ENCODE measurements around the gene TTC27. TPM values are rescaled to one million over a fixed set of nuclear protein-coding genes. Genes with fewer than 3 reads are reported as not detected.

Gene TTC27
- total RNA-seq, 6 donors from 2014 or later: 9.4 to 24.0 (median 12.3) TPM

GRCh38 chr2:32732120-32732519 lies 104.3 kb downstream of the TTC27 start:
- DNase-seq: no peak
- TF ChIP-seq CTCF (IDR thresholded peaks at IDR 0.05) (no peak), POLR2AphosphoS5 (IDR thresholded peaks at IDR 0.05) (no peak), EP300 (IDR thresholded peaks at IDR 0.05) (no peak), POLR2A (IDR thresholded peaks at IDR 0.05) (no peak)
- no peaks in the 10 kb centered on the region for H3K4me1 ChIP-seq
- WGBS, 2 donors: 54 to 58% methylated on average over 1 of the region's 1 CpG
- peaks cover 0 to 8% (median 2%) of the 10 kb centered on the region in 4 donors for H3K36me3 ChIP-seq
- H3K27me3 ChIP-seq: no peaks in the 10 kb centered on the region
- no peak overlapping the region for H3K27ac ChIP-seq
- H3K4me3 ChIP-seq: no peak overlapping the region
- ATAC-seq (ENCODE audit: low FRiP score in 2 of 2): peak in 1 of 2 donors; percentile 53
- H3K9me3 ChIP-seq: no peaks in the 10 kb centered on the region

GRCh38 chr2:32732912-32733472 lies 105.1 kb downstream of the TTC27 start:
- Histone ChIP-seq H3K4me1 (no peaks in the 10 kb centered on the region), H3K4me3 (no peak overlapping the region), H3K36me3 (peaks cover 0 to 15% (median 2%) of the 10 kb centered on the region in 4 donors), H3K9me3 (no peaks in the 10 kb centered on the region), H3K27ac (no peak overlapping the region), H3K27me3 (no peaks in the 10 kb centered on the region)
- DNase-seq (no peak), ATAC-seq (ENCODE audit: low FRiP score in 2 of 2) (no peak)
- WGBS, 2 donors: 89 to 100% methylated on average over 2 of the region's 2 CpGs
- no peak for TF ChIP-seq CTCF (IDR thresholded peaks at IDR 0.05)
- TF ChIP-seq POLR2AphosphoS5 (IDR thresholded peaks at IDR 0.05): no peak
- no peak for TF ChIP-seq POLR2A (IDR thresholded peaks at IDR 0.05)
- TF ChIP-seq EP300 (IDR thresholded peaks at IDR 0.05): no peak

- no peaks in the 10 kb centered on the region for H3K27me3 ChIP-seq
- H3K36me3 ChIP-seq: peaks cover 0 to 18% (median 2%) of the 10 kb centered on the region in 4 donors
- DNase-seq (no peak), ATAC-seq (ENCODE audit: low FRiP score in 2 of 2) (no peak)
- no peak overlapping the region for H3K27ac ChIP-seq
- no peaks in the 10 kb centered on the region for H3K4me1 ChIP-seq
- no peak overlapping the region for H3K4me3 ChIP-seq
- 36 to 46% methylated on average over 1 of the region's 1 CpG for WGBS, 2 donors
- H3K9me3 ChIP-seq: no peaks in the 10 kb centered on the region
- TF ChIP-seq CTCF (IDR thresholded peaks at IDR 0.05) (no peak), EP300 (IDR thresholded peaks at IDR 0.05) (no peak)
Measured at GRCh38 chr2:32735348-32735747, 107.5 kb downstream of the TTC27 start.

- DNase-seq (no peak), ATAC-seq (ENCODE audit: low FRiP score in 2 of 2) (no peak)
- 68 to 77% methylated on average over 2 of the region's 2 CpGs for WGBS, 2 donors
- Histone ChIP-seq H3K4me3 (no peak overlapping the region), H3K9me3 (no peaks in the 10 kb centered on the region), H3K27me3 (no peaks in the 10 kb centered on the region), H3K36me3 (peaks cover 0 to 21% (median 4%) of the 10 kb centered on the region in 4 donors), H3K27ac (no peak overlapping the region), H3K4me1 (no peaks in the 10 kb centered on the region)
- TF ChIP-seq EP300 (IDR thresholded peaks at IDR 0.05): no peak
- no peak for TF ChIP-seq POLR2AphosphoS5 (IDR thresholded peaks at IDR 0.05)
- no peak for TF ChIP-seq CTCF (IDR thresholded peaks at IDR 0.05)
- no peak for TF ChIP-seq POLR2A (IDR thresholded peaks at IDR 0.05)
Measured at GRCh38 chr2:32738939-32739338, 111.1 kb downstream of the TTC27 start.

- H3K27ac ChIP-seq: no peak overlapping the region
- no peaks in the 10 kb centered on the region for H3K27me3 ChIP-seq
- ATAC-seq (ENCODE audit: low FRiP score in 2 of 2) (no peak), DNase-seq (no peak)
- H3K4me1 ChIP-seq: no peaks in the 10 kb centered on the region
- peaks cover 0 to 17% (median 4%) of the 10 kb centered on the region in 4 donors for H3K36me3 ChIP-seq
- 78 to 89% methylated on average over 2 of the region's 2 CpGs for WGBS, 2 donors
- H3K4me3 ChIP-seq: no peak overlapping the region
- TF ChIP-seq CTCF (IDR thresholded peaks at IDR 0.05): no peak
- TF ChIP-seq POLR2AphosphoS5 (IDR thresholded peaks at IDR 0.05): no peak
- TF ChIP-seq POLR2A (IDR thresholded peaks at IDR 0.05): no peak
- TF ChIP-seq EP300 (IDR thresholded peaks at IDR 0.05): no peak
- H3K9me3 ChIP-seq: no peaks in the 10 kb centered on the region
Measured at GRCh38 chr2:32739664-32740063, 111.8 kb downstream of the TTC27 start.
